Calu3 (cell line): Measurements from ENCODE around the gene DGCR8. TPM values are rescaled to one million over a fixed set of nuclear protein-coding genes. Genes with fewer than 3 reads are reported as not detected.

Experiments used
- BruUV-seq: library from RNA; stranded (reverse); fragments of 400-500 nt; replicated peaks from 2 replicates; lab custom pipeline; 2021; lab: Mats Ljungman, UMichigan
- CTCF ChIA-PET: fragments of 300-600 bp; sonication (Branson Sonifier 250); formaldehyde crosslinking; loops from one replicate; lab custom pipeline; 2022; ENCODE audit warnings: antibody characterized with exemption; lab: Charles Lee
- DNase-seq: peaks from one replicate; pipeline ENCODE4 v3.0.0; 2022
- H3K27ac Mint-ChIP-seq: one replicate; pipeline ENCODE4 v1.8.0; 2022; ENCODE audit warnings: mixed read lengths; ENCODE audit not compliant: unreplicated experiment
- H3K27me3 Mint-ChIP-seq: one replicate; pipeline ENCODE4 v1.8.0; 2022; ENCODE audit warnings: mixed read lengths; ENCODE audit not compliant: unreplicated experiment
- H3K36me3 Mint-ChIP-seq: one replicate; pipeline ENCODE4 v1.8.0; 2022; ENCODE audit warnings: mild to moderate bottlenecking, moderate library complexity, mixed read lengths; ENCODE audit not compliant: insufficient read depth, unreplicated experiment
- H3K4me1 Mint-ChIP-seq: one replicate; pipeline ENCODE4 v1.8.0; 2022; ENCODE audit warnings: mild to moderate bottlenecking, low read depth, mixed read lengths; ENCODE audit not compliant: unreplicated experiment
- H3K4me3 Mint-ChIP-seq: one replicate; pipeline ENCODE4 v1.8.0; 2022; ENCODE audit warnings: mild to moderate bottlenecking, low read depth, moderate library complexity, mixed read lengths; ENCODE audit not compliant: unreplicated experiment
- H3K9me3 Mint-ChIP-seq: one replicate; pipeline ENCODE4 v1.8.0; 2022; ENCODE audit warnings: low read depth, mixed read lengths; ENCODE audit not compliant: unreplicated experiment
- intact Hi-C: fragments of 100-400 bp; cut with micrococcal nuclease; formaldehyde crosslinking; loops from one replicate; pipeline ENCODE4 v1.10.0; 2022; ENCODE audit not compliant: unreplicated experiment
- total RNA-seq: library from RNA; stranded (reverse); gene quantifications from 2 replicates; pipeline ENCODE4 v1.2.3, GENCODE V29; 2022
- TF ChIP-seq, protein P1 (sequence below): fragments of 200-600 bp; IDR thresholded peaks from one replicate; pipeline ENCODE4 v1.8.0; 2022; ENCODE audit warnings: antibody characterized with exemption; ENCODE audit not compliant: unreplicated experiment

DGCR8 gene
- total RNA-seq, 1 experiment from 2014 or later: 54.7 TPM

DNA sequence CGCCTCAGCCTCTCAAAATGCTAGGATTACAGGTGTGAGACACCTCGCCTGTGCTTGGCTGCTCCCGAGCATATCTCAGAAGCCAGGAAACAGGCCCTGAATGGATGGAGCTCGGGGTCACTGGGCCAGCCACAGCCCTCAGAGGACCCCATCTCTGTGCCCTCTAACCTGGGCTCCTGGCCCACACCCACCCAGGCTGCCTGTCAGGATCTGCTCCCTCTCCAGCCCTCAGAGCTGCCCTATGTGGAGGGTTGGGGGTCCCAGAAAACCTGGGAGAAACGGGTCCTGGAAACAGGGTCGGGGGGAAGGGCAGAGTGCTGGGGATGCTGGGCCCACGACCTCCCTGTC, 76.0 kb downstream of the DGCR8 start:
- intact Hi-C loops: loop anchor here (5.0 kb wide), 1 partner anchor 81 kb away; no protein-coding TSS in a partner anchor
- no peaks in the 10 kb centered on the region for H3K9me3 Mint-ChIP-seq
- no peak for DNase-seq
- no peak overlapping the region for H3K27ac Mint-ChIP-seq
- no peaks in the 10 kb centered on the region for H3K4me1 Mint-ChIP-seq
- BruUV-seq: no TSS peak
- H3K36me3 Mint-ChIP-seq: peaks cover 18% of the 10 kb centered on the region
- TF ChIP-seq, protein P1, sequence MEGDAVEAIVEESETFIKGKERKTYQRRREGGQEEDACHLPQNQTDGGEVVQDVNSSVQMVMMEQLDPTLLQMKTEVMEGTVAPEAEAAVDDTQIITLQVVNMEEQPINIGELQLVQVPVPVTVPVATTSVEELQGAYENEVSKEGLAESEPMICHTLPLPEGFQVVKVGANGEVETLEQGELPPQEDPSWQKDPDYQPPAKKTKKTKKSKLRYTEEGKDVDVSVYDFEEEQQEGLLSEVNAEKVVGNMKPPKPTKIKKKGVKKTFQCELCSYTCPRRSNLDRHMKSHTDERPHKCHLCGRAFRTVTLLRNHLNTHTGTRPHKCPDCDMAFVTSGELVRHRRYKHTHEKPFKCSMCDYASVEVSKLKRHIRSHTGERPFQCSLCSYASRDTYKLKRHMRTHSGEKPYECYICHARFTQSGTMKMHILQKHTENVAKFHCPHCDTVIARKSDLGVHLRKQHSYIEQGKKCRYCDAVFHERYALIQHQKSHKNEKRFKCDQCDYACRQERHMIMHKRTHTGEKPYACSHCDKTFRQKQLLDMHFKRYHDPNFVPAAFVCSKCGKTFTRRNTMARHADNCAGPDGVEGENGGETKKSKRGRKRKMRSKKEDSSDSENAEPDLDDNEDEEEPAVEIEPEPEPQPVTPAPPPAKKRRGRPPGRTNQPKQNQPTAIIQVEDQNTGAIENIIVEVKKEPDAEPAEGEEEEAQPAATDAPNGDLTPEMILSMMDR: no peak
- no peak overlapping the region for H3K4me3 Mint-ChIP-seq
- peaks cover 61% of the 10 kb centered on the region for H3K27me3 Mint-ChIP-seq
- CTCF ChIA-PET: interaction anchor here (1.0 to 1.9 kb wide), 3 partner anchors 83 to 130 kb away, joined by 3 to 11 read pairs (median 6); no protein-coding TSS in a partner anchor

DNA sequence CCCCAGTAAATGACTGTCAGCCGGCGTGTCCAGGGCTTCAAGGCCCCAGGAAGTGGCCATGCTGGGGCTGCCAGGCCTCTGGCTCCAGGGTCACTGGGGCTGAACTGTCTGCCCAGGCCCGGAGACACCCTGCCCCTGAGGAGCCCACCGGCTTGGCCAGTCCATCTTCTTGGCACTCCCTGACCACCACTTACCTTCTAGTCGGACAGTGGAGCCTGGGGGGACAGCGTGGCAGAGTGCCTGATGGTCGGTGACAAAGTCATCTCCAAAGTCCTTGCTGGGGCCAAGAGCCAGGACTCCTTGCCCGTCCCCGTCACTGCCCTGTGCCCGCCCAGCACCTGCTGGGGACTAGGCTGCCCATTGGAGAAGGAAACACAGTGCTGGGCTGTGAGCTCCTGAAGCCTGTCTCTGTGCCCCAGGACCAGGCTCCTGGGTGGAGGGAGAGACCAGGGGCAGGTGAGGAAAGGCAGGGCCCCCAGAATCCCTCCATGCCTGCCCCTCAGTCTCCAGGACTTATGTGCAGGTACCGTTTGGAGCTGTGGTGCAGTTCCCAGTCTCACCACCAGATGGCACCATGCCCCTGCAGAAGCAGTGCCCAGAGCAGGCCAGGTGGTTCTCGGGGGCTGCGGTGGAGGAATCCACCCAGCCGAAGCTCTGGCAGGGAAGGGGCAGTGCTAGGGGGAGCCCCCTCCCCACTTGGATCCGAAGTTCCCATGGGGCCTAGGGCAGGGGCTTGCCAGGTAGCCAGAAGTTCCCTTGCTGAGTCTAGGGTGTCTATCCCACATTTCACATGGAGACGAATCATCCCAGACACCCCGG, 76.8 kb downstream of the DGCR8 start:
- TF ChIP-seq, protein P1: peak; percentile 99
- no TSS peak for BruUV-seq
- Mint-ChIP-seq H3K27me3 (peaks cover 64% of the 10 kb centered on the region), H3K9me3 (no peaks in the 10 kb centered on the region), H3K4me1 (no peaks in the 10 kb centered on the region), H3K36me3 (peaks cover 18% of the 10 kb centered on the region), H3K27ac (no peak overlapping the region), H3K4me3 (no peak overlapping the region)
- intact Hi-C loops: loop anchor here (5.0 kb wide), 1 partner anchor 80 kb away; no protein-coding TSS in a partner anchor
- peak; percentile 90 for DNase-seq
- CTCF ChIA-PET: interaction anchor here (0.6 to 1.9 kb wide), 10 partner anchors 9 to 163 kb away, joined by 3 to 16 read pairs (median 4); partner anchors contain the start of gene DGCR6L

DNA sequence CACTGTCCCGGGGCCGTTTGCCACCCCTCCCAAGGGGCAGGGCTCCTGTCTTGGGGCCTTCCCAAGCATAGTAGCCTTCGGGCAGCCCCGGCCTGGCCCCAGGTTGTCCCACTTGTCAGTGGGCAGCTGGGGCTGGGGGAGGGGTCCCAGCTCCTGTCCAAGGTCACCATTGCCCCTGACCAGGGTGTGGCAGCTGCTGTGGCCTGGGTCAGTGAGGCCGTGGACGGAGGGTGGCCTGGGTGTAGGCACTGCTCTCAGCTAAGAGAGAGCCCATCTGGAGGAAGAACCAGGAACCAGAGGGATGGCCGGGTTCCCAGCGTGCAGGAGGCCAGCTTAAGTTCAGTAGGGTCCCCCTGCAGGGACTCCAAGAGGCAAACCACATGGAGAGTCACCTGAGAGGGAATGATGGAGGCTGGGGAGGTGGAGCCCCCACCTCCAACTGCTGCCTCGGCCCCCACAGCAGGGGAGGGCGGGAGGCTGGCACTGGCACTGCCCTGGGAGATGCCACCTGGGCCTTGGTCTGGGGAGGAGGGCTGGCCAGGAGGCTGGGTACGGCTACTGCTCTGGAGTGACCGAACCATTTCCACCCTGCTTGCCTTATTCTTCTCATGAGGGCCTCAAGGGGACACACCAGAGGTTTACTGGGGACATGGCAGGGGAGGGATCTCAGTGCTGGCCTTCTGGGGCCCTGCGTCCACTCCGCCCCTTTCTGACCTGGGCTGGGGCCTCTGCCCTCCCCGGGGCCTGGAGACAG, 77.6 kb downstream of the DGCR8 start:
- TF ChIP-seq, protein P1: no peak
- no peaks in the 10 kb centered on the region for H3K9me3 Mint-ChIP-seq
- no peak for DNase-seq
- peaks cover 64% of the 10 kb centered on the region for H3K27me3 Mint-ChIP-seq
- no peaks in the 10 kb centered on the region for H3K4me1 Mint-ChIP-seq
- no peak overlapping the region for H3K4me3 Mint-ChIP-seq
- CTCF ChIA-PET: interaction anchor here (0.7 to 1.9 kb wide), 9 partner anchors 10 to 162 kb away, joined by 3 to 16 read pairs (median 3); partner anchors contain the start of gene DGCR6L
- no peak overlapping the region for H3K27ac Mint-ChIP-seq
- no TSS peak for BruUV-seq
- H3K36me3 Mint-ChIP-seq: peaks cover 13% of the 10 kb centered on the region
- intact Hi-C loops: loop anchor here (5.0 kb wide), 1 partner anchor 80 kb away; no protein-coding TSS in a partner anchor

DNA sequence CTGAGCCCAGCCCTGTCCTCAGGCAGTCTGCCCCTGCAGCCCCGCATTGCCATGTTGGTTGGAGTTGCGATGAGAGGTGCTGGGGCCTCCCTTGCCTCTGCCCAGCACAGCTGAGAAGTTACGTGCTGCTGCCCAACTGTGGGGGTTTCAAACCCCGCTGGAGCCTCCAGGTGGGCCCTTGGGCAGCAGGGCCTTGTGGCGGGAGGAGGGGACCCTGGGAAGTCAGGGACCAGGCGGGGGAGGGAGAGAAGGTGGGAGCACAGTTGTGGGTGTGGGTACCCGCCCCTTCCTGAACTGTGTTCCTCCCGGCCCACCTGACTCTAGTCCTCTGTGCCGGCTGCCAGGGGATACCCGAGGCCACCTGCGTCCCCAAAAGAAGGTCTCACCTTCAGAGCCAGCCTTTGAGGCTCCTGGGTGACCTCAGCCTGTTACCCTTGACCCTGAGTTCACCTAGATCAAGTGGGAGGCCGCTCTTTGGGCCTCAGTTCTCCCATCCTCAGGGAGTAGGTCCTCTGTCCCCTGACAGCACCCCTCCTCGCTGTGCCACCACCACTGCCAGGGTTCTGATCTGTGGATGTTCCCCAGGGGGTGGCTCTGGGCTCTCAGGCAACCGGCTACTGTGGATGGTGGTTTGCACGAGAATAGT, 78.5 kb downstream of the DGCR8 start:
- Mint-ChIP-seq H3K27me3 (peaks cover 58% of the 10 kb centered on the region), H3K27ac (no peak overlapping the region), H3K9me3 (no peaks in the 10 kb centered on the region), H3K36me3 (peaks cover 13% of the 10 kb centered on the region), H3K4me3 (no peak overlapping the region), H3K4me1 (no peaks in the 10 kb centered on the region)
- intact Hi-C loops: loop anchor here (5.0 kb wide), 1 partner anchor 79 kb away; no protein-coding TSS in a partner anchor
- CTCF ChIA-PET: interaction anchor here (1.2 kb wide), 1 partner anchor 80 kb away, joined by 3 read pairs; no protein-coding TSS in a partner anchor
- BruUV-seq: no TSS peak
- TF ChIP-seq, protein P1: no peak
- no peak for DNase-seq
